IMR-90 (cell line): ENCODE results near the gene RBMS3. TPM values are rescaled to one million over a fixed set of nuclear protein-coding genes. Genes with fewer than 3 reads are reported as not detected.

Experiments
- ATAC-seq: fragments of 200-7000 bp; cut with Tn5 transposase; 2 replicates; pipeline ENCODE4 v1.9.1; 2020; ENCODE audit warnings: low read depth, mild to moderate bottlenecking, moderate library complexity
- BruUV-seq: library from RNA; stranded (reverse); fragments of 400-500 nt; replicated peaks from 2 replicates; lab custom pipeline; 2021; lab: Mats Ljungman, UMichigan
- CTCF ChIA-PET: fragments of 300-600 bp; formaldehyde crosslinking; extraction: SDS; loops from one replicate; lab custom pipeline; 2021; ENCODE audit warnings: antibody characterized with exemption; lab: Yijun Ruan, JAX
- POLR2A ChIA-PET: fragments of 300-600 bp; sonication (Branson Sonifier 250); formaldehyde crosslinking; loops from one replicate; lab custom pipeline; 2022; ENCODE audit warnings: antibody characterized with exemption; ENCODE audit not compliant: unreplicated experiment; lab: Charles Lee
- DNase-seq: peaks from one replicate; pipeline ENCODE4 v3.0.0; 2013
- H2AFZ ChIP-seq: replicated peaks from 2 replicates; pipeline ENCODE3; 2013; ENCODE audit warnings: low read length, mild to moderate bottlenecking; ENCODE audit not compliant: poor library complexity
- H2AK5ac ChIP-seq: 2 replicates; pipeline ENCODE4 v1.6.1; 2013; ENCODE audit warnings: low read depth, low read length, inconsistent platforms
- H2AK9ac ChIP-seq: replicated peaks from 2 replicates; pipeline ENCODE3; 2013; ENCODE audit warnings: mild to moderate bottlenecking, low read depth, low read length, moderate library complexity; ENCODE audit not compliant: poor library complexity
- H2BK120ac ChIP-seq: 2 replicates; pipeline ENCODE4 v1.6.1; 2013; ENCODE audit warnings: low read depth, low read length, inconsistent platforms
- H2BK15ac ChIP-seq: 3 replicates; pipeline ENCODE4 v1.6.1; 2013; ENCODE audit warnings: low read depth, low read length, inconsistent platforms
- H2BK20ac ChIP-seq: 2 replicates; pipeline ENCODE4 v1.6.1; 2013; ENCODE audit warnings: low read depth, mild to moderate bottlenecking, inconsistent platforms, low read length, moderate library complexity
- H2BK5ac ChIP-seq: 2 replicates; pipeline ENCODE4 v1.6.1; 2013; ENCODE audit warnings: mild to moderate bottlenecking, low read depth, low read length, inconsistent platforms; ENCODE audit not compliant: poor library complexity, severe bottlenecking
- H3K14ac ChIP-seq: replicated peaks from 2 replicates; pipeline ENCODE4 v1.6.1; 2013; ENCODE audit warnings: low read depth, low read length, inconsistent platforms
- H3K18ac ChIP-seq: 2 replicates; pipeline ENCODE4 v1.6.1; 2013; ENCODE audit warnings: low read depth, low read length, control low read depth
- H3K23ac ChIP-seq: 2 replicates; pipeline ENCODE4 v1.6.1; 2013; ENCODE audit warnings: low read depth, low read length, inconsistent platforms
- H3K27ac ChIP-seq: 2 replicates; pipeline ENCODE4 v1.5.1; 2013; ENCODE audit warnings: mild to moderate bottlenecking, control low read depth, low read length; ENCODE audit not compliant: insufficient read depth
- H3K27me3 ChIP-seq: 2 replicates; pipeline ENCODE4 v1.6.1; 2013; ENCODE audit warnings: low read length; ENCODE audit not compliant: control insufficient read depth, insufficient read depth
- H3K36me3 ChIP-seq: 2 replicates; pipeline ENCODE4 v1.6.1; 2013; ENCODE audit warnings: low read length, mixed read lengths; ENCODE audit not compliant: control insufficient read depth, insufficient read depth
- H3K4ac ChIP-seq: 2 replicates; pipeline ENCODE4 v1.6.1; 2013; ENCODE audit warnings: low read depth, low read length, inconsistent platforms
- H3K4me1 ChIP-seq: 2 replicates; pipeline ENCODE4 v1.6.1; 2013; ENCODE audit warnings: low read length, mixed read lengths; ENCODE audit not compliant: control insufficient read depth, insufficient read depth
- H3K4me2 ChIP-seq: 2 replicates; pipeline ENCODE4 v1.6.1; 2013; ENCODE audit warnings: low read depth, mild to moderate bottlenecking, control low read depth, low read length, moderate library complexity
- H3K4me3 ChIP-seq: 2 replicates; pipeline ENCODE4 v1.5.1; 2013; ENCODE audit warnings: low read depth, mild to moderate bottlenecking, control low read depth, low read length, moderate library complexity; ENCODE audit not compliant: insufficient read depth
- H3K56ac ChIP-seq: 2 replicates; pipeline ENCODE4 v1.6.1; 2013; ENCODE audit warnings: low read length, inconsistent platforms; ENCODE audit not compliant: insufficient read depth; ENCODE audit errors: extremely low read depth
- H3K79me1 ChIP-seq, 2 experiments: 2 replicates each; pipeline ENCODE4 v1.6.1; 2013; ENCODE audit warnings: low read length in 2 of 2, inconsistent platforms in 1 of 2, low read depth in 1 of 2
- H3K9ac ChIP-seq: 2 replicates; pipeline ENCODE4 v1.6.1; 2013; ENCODE audit warnings: low read depth, low read length, control low read depth
- H3K9me1 ChIP-seq: 2 replicates; pipeline ENCODE4 v1.6.1; 2013; ENCODE audit warnings: low read length, inconsistent platforms; ENCODE audit not compliant: insufficient read depth
- H3K9me3 ChIP-seq: 2 replicates; pipeline ENCODE4 v1.6.1; 2013; ENCODE audit warnings: low read length; ENCODE audit not compliant: control insufficient read depth, insufficient read depth
- H4K20me1 ChIP-seq: 2 replicates; pipeline ENCODE4 v1.6.1; 2013; ENCODE audit warnings: low read length, inconsistent platforms; ENCODE audit not compliant: insufficient read depth
- H4K5ac ChIP-seq: 2 replicates; pipeline ENCODE4 v1.6.1; 2013; ENCODE audit warnings: mild to moderate bottlenecking, low read depth, low read length, control low read depth
- H4K8ac ChIP-seq, 2 experiments: 2 replicates each; pipeline ENCODE4 v1.6.1; 2013; ENCODE audit warnings: low read depth in 2 of 2, low read length in 2 of 2, control low read depth in 1 of 2, inconsistent platforms in 1 of 2
- H4K91ac ChIP-seq: 2 replicates; pipeline ENCODE4 v1.6.1; 2013; ENCODE audit warnings: low read depth, low read length, inconsistent platforms; ENCODE audit not compliant: insufficient read depth
- CEBPB ChIP-seq: IDR thresholded peaks from 2 replicates; pipeline ENCODE4 v1.6.1; 2012; ENCODE audit warnings: low read depth, low read length, improper control_type of control experiment
- MAFK ChIP-seq: IDR thresholded peaks from 2 replicates; pipeline ENCODE4 v1.6.1; 2012; ENCODE audit warnings: low read depth, low read length, improper control_type of control experiment
- MAZ ChIP-seq: IDR thresholded peaks from 2 replicates; pipeline ENCODE4 v1.6.1; 2012; ENCODE audit warnings: low read depth, mild to moderate bottlenecking, low read length, improper control_type of control experiment, moderate library complexity, borderline replicate concordance
- RFX5 ChIP-seq: IDR thresholded peaks from 2 replicates; pipeline ENCODE4 v1.8.0; 2012; ENCODE audit warnings: low read depth, mild to moderate bottlenecking, low read length, moderate library complexity
- WGBS, 2 experiments: methylation state at CpG; one replicate each; pipeline versions ENCODE4 v1.1.5 to v1.1.7; 2013; ENCODE audit warnings: missing lambda C conversion rate in 2 of 2; ENCODE audit not compliant: insufficient read length in 1 of 2; ENCODE audit errors: extremely low coverage in 2 of 2; 5-methylcytosine and 5-hydroxymethylcytosine counted together
- dilution Hi-C: fragments of 300-500 bp; cut with HindIII; formaldehyde crosslinking; loops from one replicate; pipeline ENCODE4 v1.14.3; 2018; ENCODE audit warnings: low sequenced_read_pairs; ENCODE audit not compliant: unreplicated experiment
- in situ Hi-C: fragments of 300-500 bp; cut with MboI; formaldehyde crosslinking; loops from 3 replicates; pipeline ENCODE4 v1.14.3; 2019; ENCODE audit warnings: low sequenced_read_pairs, inconsistent platforms, mixed read lengths
- intact Hi-C: fragments of 100-400 bp; cut with micrococcal nuclease; formaldehyde crosslinking; loops from 2 replicates; pipeline ENCODE4 v1.10.0; 2022
- polyA plus RNA-seq, 3 experiments: library from polyadenylated mRNA; depleted of rRNA; stranded (reverse); fragments of >200 nt; gene quantifications; 2 replicates each; pipeline ENCODE4 v1.2.3, GENCODE V29; 2012; ENCODE audit warnings: low replicate concordance in 1 of 3
- total RNA-seq: library from RNA; depleted of rRNA; stranded (reverse); fragments of >200 nt; gene quantifications from 2 replicates; pipeline ENCODE4 v1.2.3, GENCODE V29; 2012

RBMS3 gene
- total and polyA plus RNA-seq, 2 of the 4 experiments (the other 2 are of a cell fraction): 15.2 to 127 TPM

DNA sequence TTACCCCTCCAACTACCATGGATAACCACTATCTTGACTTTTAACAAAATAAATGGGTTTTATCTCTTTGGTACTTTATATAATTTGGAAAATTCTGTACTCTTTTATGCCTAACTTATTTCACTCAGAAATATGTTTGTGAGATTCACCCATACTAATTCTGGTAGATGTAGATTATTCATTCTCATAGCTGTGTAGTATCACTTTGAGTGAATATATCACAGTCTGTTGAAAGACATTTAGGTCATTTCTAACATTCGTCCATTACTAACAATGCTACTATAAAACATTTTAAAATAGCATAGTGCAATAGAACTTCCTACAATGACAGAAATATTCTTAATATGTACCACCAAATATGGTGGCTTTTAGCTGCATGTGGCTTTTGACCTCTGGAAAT lies 542.4 kb downstream of the RBMS3 start:
- no peaks in the 10 kb centered on the region for H3K9me3 ChIP-seq
- H3K9ac ChIP-seq: no peak overlapping the region
- H4K8ac ChIP-seq: no peak overlapping the region
- dilution Hi-C loops (no loop called here), intact Hi-C loops (loop anchor here (10.0 kb wide), 1 partner anchor 538 kb away; the partner anchor contains the start of gene RBMS3), in situ Hi-C loops (no loop called here)
- no peak overlapping the region for H2BK120ac ChIP-seq
- no peak overlapping the region for H3K27ac ChIP-seq
- no peak overlapping the region for H3K14ac ChIP-seq
- H3K4me2 ChIP-seq: no peak overlapping the region
- H2BK5ac ChIP-seq: no peak overlapping the region
- no peak overlapping the region for H2AK5ac ChIP-seq
- CTCF ChIA-PET: no interaction called here
- H4K20me1 ChIP-seq: no peaks in the 10 kb centered on the region
- no peak overlapping the region for H3K4me3 ChIP-seq
- H4K91ac ChIP-seq: no peak overlapping the region
- no peak for DNase-seq
- WGBS, 2 experiments: no CpG with 5 or more reads among the region's 1 CpG
- H3K36me3 ChIP-seq: 0 out of 2 replicates have a peak, but pooled peaks cover 2% of the 10 kb centered on the region
- no peak overlapping the region for H2AFZ ChIP-seq
- H3K4ac ChIP-seq: no peak overlapping the region
- H3K18ac ChIP-seq: no peak overlapping the region
- BruUV-seq: no TSS peak
- H3K9me1 ChIP-seq: no peaks in the 10 kb centered on the region
- no peaks in the 10 kb centered on the region; the same call in 1 of the 2 replicates for H3K4me1 ChIP-seq
- no peak for TF ChIP-seq RFX5
- TF ChIP-seq MAZ: no peak
- no peak for TF ChIP-seq MAFK
- no peak for TF ChIP-seq CEBPB
- ATAC-seq: no peak
- no peak overlapping the region for H4K5ac ChIP-seq
- H3K79me1 ChIP-seq: peaks cover 3 to 9% of the 10 kb centered on the region in 2 experiments; a peak in 1 of 4 replicates
- H2AK9ac ChIP-seq: no peak overlapping the region
- no peak overlapping the region for H2BK15ac ChIP-seq
- 0 out of 2 replicates have a peak overlapping the region, but pooled peaks have one; percentile 44 for H2BK20ac ChIP-seq
- POLR2A ChIA-PET: interaction anchor here (0.6 kb wide), 1 partner anchor 28 kb away, joined by 3 read pairs; no protein-coding TSS in a partner anchor
- no peak overlapping the region for H3K23ac ChIP-seq
- no peak overlapping the region for H3K56ac ChIP-seq
- H3K27me3 ChIP-seq: no peaks in the 10 kb centered on the region
